HG02973 (cell line): ENCODE data around the gene SUFU.

Source experiments
- ATAC-seq: cut with Tn5 transposase; IDR thresholded peaks from one replicate; pipeline ENCODE4 v1.9.1; 2021; ENCODE audit warnings: moderate library complexity; ENCODE audit not compliant: unreplicated experiment

SUFU gene

DNA sequence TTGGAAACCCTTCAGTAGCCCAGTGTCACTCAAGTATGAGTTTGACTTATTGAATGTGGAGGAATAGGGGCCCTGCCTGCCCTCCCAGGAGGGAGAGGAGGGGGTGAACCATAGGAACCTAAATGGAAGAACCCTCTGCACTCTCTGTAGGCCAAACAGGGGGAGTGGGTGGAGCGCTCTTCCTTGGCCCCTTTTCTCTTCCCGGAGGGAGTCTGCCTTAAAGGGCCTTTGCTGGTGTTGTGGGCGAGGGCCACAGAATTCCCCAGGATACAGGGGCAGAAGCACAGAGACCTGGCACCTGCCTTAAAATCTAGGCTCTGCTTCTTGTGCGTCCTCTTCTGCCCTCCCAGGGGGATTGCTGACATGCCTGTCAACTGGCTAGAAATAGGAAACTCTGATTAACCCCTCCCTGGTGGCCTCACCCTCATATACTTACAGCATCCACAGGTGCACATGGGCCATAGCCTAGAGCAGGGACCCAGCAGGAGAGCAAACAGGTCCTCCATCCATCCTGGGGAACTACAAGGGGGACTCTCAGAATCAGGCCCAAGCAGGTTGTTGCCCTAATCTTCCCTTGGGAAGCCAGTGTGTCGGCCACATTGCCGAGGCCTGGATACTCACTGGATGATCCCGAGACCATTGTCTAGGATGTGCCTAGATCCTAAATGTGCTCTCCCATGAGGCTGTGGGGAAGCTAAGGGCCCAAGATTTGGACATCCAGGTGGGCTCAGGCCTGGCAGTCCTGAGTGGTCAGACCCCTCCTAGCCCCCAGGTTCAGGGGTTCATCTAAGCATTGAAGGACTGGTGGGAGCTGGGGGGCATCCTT is 143.9 kb downstream of the SUFU start:
- ATAC-seq, result no peak

- no peak for ATAC-seq
Measured at GRCh38 chr10:102648269-102648888, 144.6 kb downstream of the SUFU start.

- ATAC-seq, result no peak
Measured at GRCh38 chr10:102648889-102649796, 145.4 kb downstream of the SUFU start.

- no peak for ATAC-seq
Measured at GRCh38 chr10:102649797-102650654, 146.3 kb downstream of the SUFU start.

GRCh38 chr10:102650655-102651454 is 147.1 kb downstream of the SUFU start:
- no peak for ATAC-seq

- no peak for ATAC-seq
Measured at GRCh38 chr10:102651455-102652169, 147.8 kb downstream of the SUFU start.

- ATAC-seq, result peak; percentile 31
Measured at GRCh38 chr10:102652170-102652916, 148.6 kb downstream of the SUFU start.

DNA sequence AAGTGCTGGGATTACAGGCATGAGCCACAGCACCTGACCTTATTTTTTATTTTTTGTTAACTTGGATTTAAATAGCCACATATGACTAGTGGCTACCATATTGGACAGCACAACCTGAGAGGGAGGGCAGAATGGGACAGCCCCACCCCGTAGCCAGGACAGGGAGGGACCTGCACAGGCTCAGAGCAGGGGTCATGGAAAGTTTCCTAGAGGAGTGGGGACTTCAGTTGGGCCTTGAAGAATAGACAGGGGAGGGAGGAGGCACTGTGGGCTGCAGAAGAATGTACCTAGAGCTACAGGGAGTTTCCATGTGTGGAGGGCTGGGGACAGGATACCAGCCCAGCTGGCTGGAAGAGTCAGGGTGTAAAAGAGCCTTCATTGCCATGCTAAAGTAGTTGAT is 149.3 kb downstream of the SUFU start:
- ATAC-seq, result no peak

- ATAC-seq, result no peak
Measured at GRCh38 chr10:102654566-102654965, 150.8 kb downstream of the SUFU start.

DNA sequence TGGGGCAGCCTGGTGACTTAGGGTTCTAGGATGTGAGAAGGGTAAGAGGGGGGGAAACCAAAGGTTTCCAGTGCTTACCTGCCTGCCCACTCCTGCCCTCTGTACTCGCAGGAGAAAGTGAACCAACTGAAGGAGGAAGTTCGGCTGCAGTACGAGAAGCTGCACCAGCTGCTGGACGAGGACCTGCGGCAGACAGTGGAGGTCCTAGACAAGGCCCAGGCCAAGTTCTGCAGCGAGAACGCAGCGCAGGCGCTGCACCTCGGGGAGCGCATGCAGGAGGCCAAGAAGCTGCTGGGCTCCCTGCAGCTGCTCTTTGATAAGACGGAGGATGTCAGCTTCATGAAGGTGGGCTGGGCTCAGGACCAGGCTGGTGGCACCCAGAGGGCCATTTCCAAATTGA is 151.2 kb downstream of the SUFU start:
- no peak for ATAC-seq

- ATAC-seq, result no peak
Measured at GRCh38 chr10:102656026-102656425, 152.3 kb downstream of the SUFU start.

- no peak for ATAC-seq
Measured at GRCh38 chr10:102656791-102657371, 153.1 kb downstream of the SUFU start.

DNA sequence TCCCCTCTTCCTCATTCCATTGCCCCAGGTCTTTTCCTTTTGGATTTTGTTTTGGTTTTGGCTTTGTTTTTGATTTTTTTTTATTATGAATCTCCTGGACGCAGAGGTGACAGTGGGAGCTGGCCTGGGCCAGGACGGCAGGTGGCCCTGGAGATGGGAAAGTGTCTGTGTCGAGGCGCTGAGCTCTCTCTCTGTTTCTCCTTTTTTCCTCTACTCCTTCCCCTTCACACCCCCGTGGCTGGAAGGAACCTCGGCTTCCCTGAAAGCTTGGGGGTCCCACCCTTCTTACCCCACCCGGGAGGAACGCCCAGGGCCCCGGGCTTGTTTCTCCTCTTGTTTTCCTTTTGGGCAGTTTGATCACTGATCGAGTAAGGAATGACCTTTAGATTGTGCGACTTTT is 153.7 kb downstream of the SUFU start:
- ATAC-seq, result no peak

DNA sequence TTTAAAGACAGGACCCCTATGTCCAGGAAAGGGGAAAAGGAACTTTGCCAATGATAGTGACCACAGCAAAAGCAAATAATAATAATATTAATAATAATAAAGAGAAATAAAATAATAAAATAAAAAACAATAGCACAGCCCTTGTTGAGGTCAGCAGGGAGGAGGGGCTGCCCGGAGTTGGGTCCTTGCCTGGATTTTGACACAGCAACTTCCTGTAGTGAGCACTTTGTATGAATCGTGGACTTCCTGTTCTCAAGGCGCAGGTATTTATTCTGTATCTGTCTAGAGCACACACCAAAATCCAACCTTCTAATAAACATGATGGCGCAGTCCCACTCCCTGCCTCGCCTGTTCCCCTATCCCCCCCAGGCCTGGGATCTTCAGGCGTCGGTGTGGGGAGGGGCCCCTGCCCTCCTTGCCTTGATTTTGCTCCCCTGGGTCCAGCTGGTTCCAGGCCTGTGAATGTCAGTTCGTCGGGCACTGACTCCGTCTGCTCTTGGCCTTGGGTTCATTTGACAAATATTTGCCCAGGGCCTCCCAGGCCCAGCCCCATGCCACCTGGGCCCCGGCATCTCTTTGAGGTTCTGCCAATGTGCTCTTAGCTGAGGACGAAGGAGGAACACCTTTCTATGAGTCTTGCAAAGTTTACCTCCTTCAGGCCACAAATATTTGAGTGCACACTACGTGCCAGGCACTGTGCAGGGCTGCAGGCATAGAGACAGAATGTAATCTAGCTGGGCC is 154.4 kb downstream of the SUFU start:
- ATAC-seq, result no peak

GRCh38 chr10:102658802-102659201 is 155.0 kb downstream of the SUFU start:
- ATAC-seq, result no peak

- ATAC-seq, result peak; percentile 64
Measured at GRCh38 chr10:102660888-102661657, 157.3 kb downstream of the SUFU start.

- no peak for ATAC-seq
Measured at GRCh38 chr10:102661658-102662028, 157.9 kb downstream of the SUFU start.
